ENCODE measurements around the gene JAM3.

DNA sequence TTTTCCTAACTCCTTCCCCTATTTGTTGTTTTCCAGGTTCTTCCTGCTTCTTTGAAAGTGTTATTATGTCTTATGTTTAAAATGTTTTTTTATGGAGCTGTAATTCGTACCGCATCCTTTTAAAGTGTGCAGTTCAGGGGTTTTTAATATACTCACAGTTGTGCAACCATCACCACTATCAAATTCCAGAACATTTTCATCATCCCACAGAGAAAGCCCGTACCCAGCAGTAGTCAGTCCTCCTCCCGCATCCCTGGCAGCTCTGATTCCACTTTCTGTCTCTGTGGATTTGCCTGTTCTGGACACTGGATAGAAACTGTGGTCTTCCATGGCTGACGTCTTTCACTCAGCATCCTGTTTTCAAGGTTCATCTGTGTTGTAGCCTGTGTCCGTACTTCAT is 73.7 kb downstream of the JAM3 start:
- TF ChIP-seq CTCF (IDR thresholded peaks at IDR 0.05; ENCODE audit: poor library complexity, severe bottlenecking): no peak
- TF ChIP-seq EZH2 (IDR thresholded peaks at IDR 0.05; ENCODE audit: borderline replicate concordance, insufficient read depth, low read length, poor library complexity, severe bottlenecking): no peak
